H9 (cell line): ENCODE data around the gene STRA6. TPM values are rescaled to one million over a fixed set of nuclear protein-coding genes. Genes with fewer than 3 reads are reported as not detected.

Experiments
- DNase-seq: peaks from one replicate; pipeline ENCODE4 v3.0.0-alpha.2; 2017
- H2AFZ ChIP-seq: one replicate; pipeline ENCODE4 v1.6.1; 2013; ENCODE audit warnings: mild to moderate bottlenecking, low read length, control low read depth, moderate library complexity
- H2AK5ac ChIP-seq: 2 replicates; pipeline ENCODE4 v1.6.1; 2013; ENCODE audit warnings: low read length, control low read depth, mixed read lengths; ENCODE audit not compliant: insufficient read length
- H2BK120ac ChIP-seq: one replicate; pipeline ENCODE4 v1.6.1; 2013; ENCODE audit warnings: low read depth, mild to moderate bottlenecking, low read length, control low read depth, inconsistent platforms; ENCODE audit not compliant: poor library complexity, severe bottlenecking
- H2BK12ac ChIP-seq: 2 replicates; pipeline ENCODE4 v1.6.1; 2013; ENCODE audit warnings: low read length, control low read depth, mixed read lengths, low read depth; ENCODE audit not compliant: insufficient read length
- H2BK15ac ChIP-seq: 2 replicates; pipeline ENCODE4 v1.6.1; 2013; ENCODE audit warnings: low read depth, low read length, control low read depth
- H2BK20ac ChIP-seq: one replicate; pipeline ENCODE4 v1.6.1; 2013; ENCODE audit warnings: low read depth, mild to moderate bottlenecking, low read length, control low read depth, inconsistent platforms; ENCODE audit not compliant: poor library complexity, severe bottlenecking
- H2BK5ac ChIP-seq: 2 replicates; pipeline ENCODE4 v1.6.1; 2013; ENCODE audit warnings: low read length, control low read depth, mixed read lengths; ENCODE audit not compliant: insufficient read length
- H3K14ac ChIP-seq: 2 replicates; pipeline ENCODE4 v1.6.1; 2013; ENCODE audit warnings: low read length, control low read depth; ENCODE audit not compliant: insufficient read depth
- H3K18ac ChIP-seq: 2 replicates; pipeline ENCODE4 v1.6.1; 2013; ENCODE audit warnings: low read depth, mild to moderate bottlenecking, mixed read lengths, low read length, control low read depth; ENCODE audit not compliant: insufficient read length
- H3K23ac ChIP-seq: 2 replicates; pipeline ENCODE4 v1.6.1; 2013; ENCODE audit warnings: low read length, control low read depth, mixed read lengths, low read depth; ENCODE audit not compliant: insufficient read length
- H3K23me2 ChIP-seq: 2 replicates; pipeline ENCODE4 v1.6.1; 2013; ENCODE audit warnings: low read depth, mild to moderate bottlenecking, mixed read lengths, low read length, control low read depth; ENCODE audit not compliant: insufficient read length, poor library complexity, severe bottlenecking
- H3K27ac ChIP-seq: 2 replicates; pipeline ENCODE4 v1.5.1; 2013; ENCODE audit warnings: low read length, control low read depth, mixed read lengths, low read depth; ENCODE audit not compliant: insufficient read length
- H3K27me3 ChIP-seq: 2 replicates; pipeline ENCODE4 v1.6.1; 2013; ENCODE audit warnings: low read length, control low read depth, inconsistent platforms; ENCODE audit not compliant: insufficient read depth
- H3K4ac ChIP-seq: 2 replicates; pipeline ENCODE4 v1.6.1; 2013; ENCODE audit warnings: low read depth, mild to moderate bottlenecking, control low read depth, inconsistent platforms, low read length, moderate library complexity
- H3K4me1 ChIP-seq: 2 replicates; pipeline ENCODE4 v1.6.1; 2013; ENCODE audit warnings: low read length, control low read depth, inconsistent platforms; ENCODE audit not compliant: insufficient read depth
- H3K4me2 ChIP-seq: 2 replicates; pipeline ENCODE4 v1.6.1; 2013; ENCODE audit warnings: low read length, control low read depth, mixed read lengths; ENCODE audit not compliant: insufficient read length, insufficient read depth
- H3K56ac ChIP-seq: 2 replicates; pipeline ENCODE4 v1.6.1; 2013; ENCODE audit warnings: low read depth, mild to moderate bottlenecking, mixed read lengths, low read length, control low read depth; ENCODE audit not compliant: insufficient read length
- H3K79me1 ChIP-seq: 2 replicates; pipeline ENCODE4 v1.6.1; 2013; ENCODE audit warnings: low read depth, mild to moderate bottlenecking, moderate library complexity, low read length, control low read depth, inconsistent platforms; ENCODE audit not compliant: insufficient read depth, poor library complexity, severe bottlenecking
- H3K79me2 ChIP-seq: 2 replicates; pipeline ENCODE4 v1.6.1; 2013; ENCODE audit warnings: low read length, control low read depth, inconsistent platforms; ENCODE audit not compliant: insufficient read depth
- H3K9ac ChIP-seq: 2 replicates; pipeline ENCODE4 v1.6.1; 2013; ENCODE audit warnings: low read length, control low read depth, mixed read lengths; ENCODE audit not compliant: insufficient read length; ENCODE audit errors: extremely low read depth
- H3K9me3 ChIP-seq: one replicate; pipeline ENCODE4 v1.6.1; 2013; ENCODE audit warnings: low read depth, low read length, inconsistent platforms; ENCODE audit not compliant: control insufficient read depth
- H3T11ph ChIP-seq: one replicate; pipeline ENCODE4 v1.6.1; 2013; ENCODE audit warnings: mild to moderate bottlenecking, low read length, control low read depth, inconsistent platforms
- H4K20me1 ChIP-seq: one replicate; pipeline ENCODE4 v1.6.1; 2013; ENCODE audit not compliant: control insufficient read depth, insufficient read length, insufficient read depth
- H4K5ac ChIP-seq: 2 replicates; pipeline ENCODE4 v1.6.1; 2013; ENCODE audit warnings: low read depth, mild to moderate bottlenecking, mixed read lengths, low read length, control low read depth; ENCODE audit not compliant: insufficient read length
- H4K8ac ChIP-seq: replicated peaks from 2 replicates; pipeline ENCODE4 v1.6.1; 2013; ENCODE audit warnings: low read length, control low read depth, mixed read lengths, low read depth; ENCODE audit not compliant: insufficient read length
- H4K91ac ChIP-seq: 2 replicates; pipeline ENCODE4 v1.6.1; 2013; ENCODE audit warnings: low read depth, mild to moderate bottlenecking, moderate library complexity, mixed read lengths, low read length, control low read depth; ENCODE audit not compliant: insufficient read length
- H3K27ac Mint-ChIP-seq, 3 experiments: 2 replicates in 2 of 3; 3 replicates in 1 of 3; pipeline ENCODE4 v1.8.0; 2020 to 2021; ENCODE audit warnings: mixed read lengths in 3 of 3, mild to moderate bottlenecking in 1 of 3, moderate library complexity in 1 of 3
- H3K27me3 Mint-ChIP-seq: 2 replicates; pipeline ENCODE4 v1.8.0; 2021; ENCODE audit warnings: low read depth, mild to moderate bottlenecking, moderate library complexity, mixed read lengths
- H3K36me3 Mint-ChIP-seq, 3 experiments: 2 replicates in 2 of 3; 3 replicates in 1 of 3; pipeline ENCODE4 v1.8.0; 2020 to 2021; ENCODE audit warnings: low read depth in 3 of 3, mixed read lengths in 3 of 3; ENCODE audit not compliant: insufficient read depth in 1 of 3
- H3K4me1 Mint-ChIP-seq, 2 experiments: 2 replicates each; pipeline ENCODE4 v1.8.0; 2020; ENCODE audit warnings: mixed read lengths in 2 of 2
- H3K4me3 Mint-ChIP-seq, 2 experiments: 2 replicates in 1 of 2; 3 replicates in 1 of 2; pipeline ENCODE4 v1.8.0; 2020 to 2021; ENCODE audit warnings: mild to moderate bottlenecking in 2 of 2, mixed read lengths in 2 of 2, moderate library complexity in 1 of 2
- H3K9me3 Mint-ChIP-seq, 2 experiments: 2 replicates in 1 of 2; 3 replicates in 1 of 2; pipeline ENCODE4 v1.8.0; 2020; ENCODE audit warnings: mild to moderate bottlenecking in 2 of 2, mixed read lengths in 2 of 2, moderate library complexity in 1 of 2
- CTCF ChIP-seq: fragments of 200-600 bp; sonication (generic); conservative IDR thresholded peaks from 3 replicates; pipeline ENCODE4 v1.8.0; 2021; ENCODE audit warnings: antibody characterized with exemption, mild to moderate bottlenecking
- WGBS: extraction: QIAGEN DNeasy Blood & Tissue Kit; methylation state at CpG from one replicate; pipeline ENCODE4 v1.1.7; 2013; ENCODE audit warnings: missing lambda C conversion rate, low lambda C conversion rate, mixed read lengths; ENCODE audit not compliant: insufficient read length; ENCODE audit errors: extremely low coverage; 5-methylcytosine and 5-hydroxymethylcytosine counted together
- total RNA-seq: library from RNA; stranded (reverse); gene quantifications from 2 replicates; pipeline ENCODE4 v1.2.1, GENCODE V29; 2021

STRA6 gene
- total RNA-seq, 1 experiment from 2014 or later, result 12.8 TPM

- Histone ChIP-seq H2BK15ac (no peak overlapping the region), H4K5ac (no peak overlapping the region), H3K9ac (no peak overlapping the region), H3K23ac (no peak overlapping the region), H3K9me3 (no peaks in the 10 kb centered on the region), H2AK5ac (no peak overlapping the region), H2BK5ac (no peak overlapping the region), H3K27ac (no peak overlapping the region), H3K4ac (no peak overlapping the region), H4K8ac (no peak overlapping the region), H3K79me1 (no peaks in the 10 kb centered on the region), H3T11ph (no peak overlapping the region), H3K4me1 (no peaks in the 10 kb centered on the region), H4K91ac (no peak overlapping the region), H2BK12ac (no peak overlapping the region), H3K56ac (no peak overlapping the region), H3K18ac (no peak overlapping the region), H3K4me2 (no peak overlapping the region), H2BK120ac (no peak overlapping the region), H4K20me1 (no peaks in the 10 kb centered on the region), H2BK20ac (no peak overlapping the region), H3K14ac (no peak overlapping the region), H2AFZ (no peak overlapping the region), H3K23me2 (no peaks in the 10 kb centered on the region), H3K27me3 (no peaks in the 10 kb centered on the region), H3K79me2 (no peaks in the 10 kb centered on the region)
- Mint-ChIP-seq H3K36me3 (peaks cover 0 to 4% (median 0%) of the 10 kb centered on the region in 3 experiments; a peak in 2 of 7 replicates), H3K9me3 (no peaks in the 10 kb centered on the region), H3K27ac (peak overlapping the region in 1 of 3 experiments; percentile 83; a peak in 2 of 7 replicates), H3K4me3 (no peak overlapping the region), H3K27me3 (peaks cover 29% of the 10 kb centered on the region), H3K4me1 (peaks cover 15 to 31% of the 10 kb centered on the region in 2 experiments)
- 0 out of 3 replicates have a peak, but pooled peaks have one; percentile 8 for TF ChIP-seq CTCF
- WGBS, result no CpG with 5 or more reads among the region's 17 CpGs
- DNase-seq, result no peak
These were observed 22.4 kb downstream of the STRA6 start for GRCh38 chr15:74179983-74180880.
